HEK293 (cell line): ENCODE data around the gene PDP2.

Source experiments
- CTCF ChIA-PET: fragments of 350-600 bp; formaldehyde crosslinking; extraction: SDS; loops from one replicate; lab custom pipeline; 2021; ENCODE audit warnings: antibody characterized with exemption; lab: Yijun Ruan, JAX
- POLR2A ChIA-PET: fragments of 300-600 bp; formaldehyde crosslinking; extraction: SDS; loops from one replicate; lab custom pipeline; 2020; ENCODE audit warnings: antibody characterized with exemption, inconsistent platforms; lab: Yijun Ruan, JAX
- H3K27ac ChIP-seq: fragments of 200-500 bp; sonication (Bioruptor generic); 2 replicates; pipeline ENCODE4 v1.5.1; 2014; ENCODE audit warnings: low read depth, low read length, control low read depth, inconsistent platforms; ENCODE audit errors: extremely low read depth
- H3K36me3 ChIP-seq, 2 experiments: fragments of 200-500 bp in 1 of 2; sonication (Bioruptor generic) in 1 of 2; 1 replicate in 1 of 2; 2 replicates in 1 of 2; pipeline ENCODE4 v1.5.1; 2014 to 2017; ENCODE audit warnings: inconsistent platforms in 2 of 2, low read length in 2 of 2; ENCODE audit not compliant: control insufficient read depth in 2 of 2, insufficient read depth in 1 of 2
- H3K4me1 ChIP-seq: fragments of 200-500 bp; sonication (Bioruptor generic); 2 replicates; pipeline ENCODE4 v1.5.1; 2014; ENCODE audit warnings: mild to moderate bottlenecking, low read length, inconsistent platforms; ENCODE audit not compliant: control insufficient read depth, insufficient read depth
- H3K4me3 ChIP-seq: 2 replicates; pipeline ENCODE4 v1.5.1; 2011; ENCODE audit warnings: low read depth, mild to moderate bottlenecking, control low read depth, low read length, moderate library complexity
- H3K9me3 ChIP-seq: fragments of 200-500 bp; sonication (Bioruptor generic); 2 replicates; pipeline ENCODE4 v1.5.1; 2014; ENCODE audit warnings: low read depth, low read length, inconsistent platforms; ENCODE audit not compliant: control insufficient read depth, insufficient read depth
- HOXA7 ChIP-seq: sonication (generic); formaldehyde crosslinking; IDR thresholded peaks from 2 replicates; pipeline ENCODE4 v1.8.1; 2022; ENCODE audit warnings: missing genetic modification reagents, borderline replicate concordance
- KLF16 ChIP-seq: fragments of 450-650 bp; formaldehyde crosslinking; IDR thresholded peaks from 2 replicates; pipeline ENCODE4 v1.5.1; 2017; ENCODE audit warnings: missing biosample characterization, missing genetic modification characterization
- KLF9 ChIP-seq: fragments of 450-650 bp; formaldehyde crosslinking; IDR thresholded peaks from 2 replicates; pipeline ENCODE4 v1.5.1; 2016; ENCODE audit warnings: missing biosample characterization, missing genetic modification characterization, low read depth
- MYNN ChIP-seq: fragments of 450-650 bp; formaldehyde crosslinking; IDR thresholded peaks from 2 replicates; pipeline ENCODE4 v1.5.1; 2016; ENCODE audit warnings: missing biosample characterization, missing genetic modification characterization, borderline replicate concordance
- SP7 ChIP-seq: fragments of 450-650 bp; formaldehyde crosslinking; IDR thresholded peaks from 2 replicates; pipeline ENCODE4 v1.5.1; 2016; ENCODE audit warnings: missing biosample characterization, missing genetic modification characterization
- ZBTB49 ChIP-seq: fragments of 450-650 bp; formaldehyde crosslinking; IDR thresholded peaks from 2 replicates; pipeline ENCODE4 v1.5.1; 2016; ENCODE audit warnings: missing biosample characterization, missing genetic modification characterization, low read depth
- ZFP3 ChIP-seq: fragments of 450-650 bp; formaldehyde crosslinking; IDR thresholded peaks from 2 replicates; pipeline ENCODE4 v1.5.1; 2016; ENCODE audit warnings: low read depth, missing biosample characterization, missing genetic modification characterization
- ZNF121 ChIP-seq: fragments of 450-650 bp; formaldehyde crosslinking; IDR thresholded peaks from 2 replicates; pipeline ENCODE4 v1.5.1; 2016; ENCODE audit warnings: missing biosample characterization, missing genetic modification characterization
- ZNF140 ChIP-seq: fragments of 450-650 bp; formaldehyde crosslinking; IDR thresholded peaks from 2 replicates; pipeline ENCODE4 v1.5.1; 2016; ENCODE audit warnings: missing biosample characterization, missing genetic modification characterization
- ZNF146 ChIP-seq: fragments of 450-650 bp; formaldehyde crosslinking; IDR thresholded peaks from 2 replicates; pipeline ENCODE4 v1.5.1; 2016; ENCODE audit warnings: missing biosample characterization, missing genetic modification characterization
- ZNF175 ChIP-seq: fragments of 450-650 bp; formaldehyde crosslinking; IDR thresholded peaks from 2 replicates; pipeline ENCODE4 v1.5.1; 2016; ENCODE audit warnings: missing biosample characterization, missing genetic modification characterization
- ZNF707 ChIP-seq: fragments of 450-650 bp; formaldehyde crosslinking; IDR thresholded peaks from 2 replicates; pipeline ENCODE4 v1.5.1; 2016; ENCODE audit warnings: missing biosample characterization, missing genetic modification characterization
- ZNF843 ChIP-seq: fragments of 450-650 bp; formaldehyde crosslinking; IDR thresholded peaks from 2 replicates; pipeline ENCODE4 v1.5.1; 2016; ENCODE audit warnings: missing biosample characterization, missing genetic modification characterization
- ZXDB ChIP-seq: fragments of 450-650 bp; formaldehyde crosslinking; IDR thresholded peaks from 2 replicates; pipeline ENCODE4 v1.5.1; 2016; ENCODE audit warnings: missing biosample characterization, missing genetic modification characterization
- TF ChIP-seq, protein P1 (sequence below): fragments of 450-650 bp; formaldehyde crosslinking; IDR thresholded peaks from 2 replicates; pipeline ENCODE4 v1.5.1; 2016; ENCODE audit warnings: missing biosample characterization, missing genetic modification characterization

The PDP2 gene

DNA sequence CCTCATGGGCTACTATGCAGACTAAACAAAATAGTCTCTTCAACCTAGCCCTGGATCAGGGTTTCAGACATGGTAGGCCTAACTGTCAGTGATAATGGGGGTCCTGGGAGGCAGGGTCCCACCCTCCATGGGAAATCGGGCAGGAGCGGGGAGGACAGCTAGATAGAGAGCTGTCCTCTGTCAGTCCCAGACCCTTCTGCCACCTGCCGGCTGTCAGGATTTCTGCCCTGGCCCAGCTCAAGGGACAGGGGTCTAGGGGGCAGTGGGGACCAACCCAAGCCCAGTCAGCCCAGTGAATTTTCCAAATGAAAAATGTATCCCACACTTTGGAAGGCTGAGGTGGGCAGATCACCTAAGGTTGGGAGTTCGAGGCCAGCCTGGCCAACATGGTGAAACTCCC, 30.8 kb upstream of the PDP2 start:
- Histone ChIP-seq H3K4me3 (no peak overlapping the region), H3K36me3 (no peaks in the 10 kb centered on the region), H3K27ac (no peak overlapping the region), H3K9me3 (no peaks in the 10 kb centered on the region), H3K4me1 (no peaks in the 10 kb centered on the region)
- ChIA-PET CTCF (interaction anchor here (0.9 to 6.3 kb wide), 5 partner anchors 12 to 241 kb away, joined by 3 to 42 read pairs (median 4); partner anchors contain the start of gene NAE1), POLR2A (interaction anchor here (0.7 to 0.9 kb wide), 3 partner anchors 8 to 41 kb away, joined by 4 to 6 read pairs (median 6); partner anchors contain the start of gene NAE1)
- no peak for TF ChIP-seq ZNF146 (tag by site-specific recombination)

DNA sequence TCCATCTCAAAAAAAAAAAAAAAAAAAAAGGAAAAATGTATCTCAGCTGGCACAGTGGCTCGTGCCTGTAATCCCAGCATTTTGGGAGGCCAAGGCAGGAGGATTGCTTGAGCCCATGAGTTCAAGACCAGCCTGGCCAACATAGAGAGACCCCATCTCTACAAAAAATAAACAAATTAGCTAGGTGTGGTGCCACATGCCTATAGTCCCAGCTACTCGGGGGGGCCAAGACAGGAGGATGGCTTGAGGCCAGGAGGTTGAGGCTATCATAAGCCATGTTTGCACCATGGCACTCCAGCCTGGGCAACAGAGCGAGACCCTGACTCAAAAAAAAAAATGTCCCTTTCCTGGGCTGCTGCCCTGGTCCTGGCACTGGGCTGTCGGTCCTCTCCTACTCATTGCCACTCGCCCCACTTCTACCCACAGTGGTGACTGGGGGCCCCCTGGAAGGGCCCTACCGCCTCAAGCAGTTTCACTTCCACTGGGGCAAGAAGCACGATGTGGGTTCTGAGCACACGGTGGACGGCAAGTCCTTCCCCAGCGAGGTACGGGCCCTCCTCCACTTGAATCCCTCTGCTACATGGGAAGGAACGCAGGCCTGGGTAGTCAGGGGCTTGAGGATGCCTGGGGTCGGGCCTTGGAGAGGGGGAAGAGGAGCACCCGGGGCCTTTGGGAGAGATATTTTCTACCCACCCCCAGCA, 30.1 kb upstream of the PDP2 start:
- POLR2A ChIA-PET, result interaction anchor here (0.7 to 0.9 kb wide), 2 partner anchors 9 to 40 kb away, joined by 6 read pairs; no protein-coding TSS in a partner anchor
- H3K4me1 ChIP-seq, result no peaks in the 10 kb centered on the region
- H3K27ac ChIP-seq, result no peak overlapping the region
- no peak for TF ChIP-seq ZNF140 (tag by site-specific recombination)
- TF ChIP-seq ZNF121, result peak; percentile 70; the same call in 1 of the 2 replicates
- no peak for TF ChIP-seq KLF16 (tag by site-specific recombination)
- TF ChIP-seq ZNF175, result no peak
- TF ChIP-seq MYNN, result no peak
- TF ChIP-seq, all 188 proteins: peak for 1
- no peaks in the 10 kb centered on the region for H3K36me3 ChIP-seq
- CTCF ChIA-PET, result interaction anchor here (1.2 to 6.3 kb wide), 3 partner anchors 17 to 242 kb away, joined by 3 to 42 read pairs (median 14); partner anchors contain the start of gene NAE1
- no peaks in the 10 kb centered on the region for H3K9me3 ChIP-seq
- no peak overlapping the region for H3K4me3 ChIP-seq

- ChIA-PET CTCF (interaction anchor here (3.5 kb wide), 1 partner anchor 16 kb away, joined by 14 read pairs; no protein-coding TSS in a partner anchor), POLR2A (no interaction called here)
Measured at GRCh38 chr16:66851166-66851964, 28.9 kb upstream of the PDP2 start.

More at GRCh38 chr16:66851166-66851964, 28.9 kb upstream of the PDP2 start:
- H3K27ac ChIP-seq, result no peak overlapping the region
- no peaks in the 10 kb centered on the region for H3K9me3 ChIP-seq
- no peaks in the 10 kb centered on the region for H3K4me1 ChIP-seq
- no peak overlapping the region for H3K4me3 ChIP-seq
- TF ChIP-seq ZBTB49 (tag by site-specific recombination) (no peak), HOXA7 (CRISPR knock-in tag) (no peak), ZNF843 (no peak), KLF9 (tag by site-specific recombination) (no peak), ZNF707 (tag by site-specific recombination) (no peak), ZFP3 (tag by site-specific recombination) (no peak), ZXDB (tag by site-specific recombination) (no peak), SP7 (tag by site-specific recombination) (no peak)
- TF ChIP-seq, protein P1, sequence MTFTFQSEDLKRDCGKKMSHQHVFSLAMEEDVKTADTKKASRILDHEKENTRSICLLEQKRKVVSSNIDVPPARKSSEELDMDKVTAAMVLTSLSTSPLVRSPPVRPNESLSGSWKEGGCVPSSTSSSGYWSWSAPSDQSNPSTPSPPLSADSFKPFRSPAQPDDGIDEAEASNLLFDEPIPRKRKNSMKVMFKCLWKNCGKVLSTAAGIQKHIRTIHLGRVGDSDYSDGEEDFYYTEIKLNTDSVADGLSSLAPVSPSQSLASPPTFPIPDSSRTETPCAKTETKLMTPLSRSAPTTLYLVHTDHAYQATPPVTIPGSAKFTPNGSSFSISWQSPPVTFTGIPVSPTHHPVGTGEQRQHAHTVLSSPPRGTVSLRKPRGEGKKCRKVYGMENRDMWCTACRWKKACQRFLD (tag by site-specific recombination), result no peak
- no peaks in the 10 kb centered on the region for H3K36me3 ChIP-seq
